Urinary bladder (tissue), 4 donors: ENCODE measurements around the gene SRGAP2C. TPM values are rescaled to one million over a fixed set of nuclear protein-coding genes. Genes with fewer than 3 reads are reported as not detected.
"Not testable (repeated sequence)": the region's sequence is repeated elsewhere in the genome, so short reads cannot be mapped to it uniquely, and the experiment has no call there.

Experiments used
- DNase-seq: peaks from one replicate; pipeline ENCODE4 v3.0.0-alpha.2; 2015; ENCODE audit errors: extremely low spot score
- H3K27ac ChIP-seq: one replicate; pipeline ENCODE4 v1.5.1; 2013; ENCODE audit warnings: low read depth, mild to moderate bottlenecking, moderate library complexity
- H3K36me3 ChIP-seq: one replicate; pipeline ENCODE4 v1.6.1; 2013; ENCODE audit warnings: mild to moderate bottlenecking, moderate library complexity; ENCODE audit not compliant: insufficient read depth
- H3K4me1 ChIP-seq: one replicate; pipeline ENCODE4 v1.6.1; 2013; ENCODE audit warnings: mild to moderate bottlenecking, moderate library complexity; ENCODE audit not compliant: insufficient read depth
- H3K4me3 ChIP-seq: one replicate; pipeline ENCODE4 v1.5.1; 2013; ENCODE audit warnings: low read depth, low read length
- WGBS: extraction: QIAGEN DNeasy Blood & Tissue Kit; methylation state at CpG from one replicate; pipeline ENCODE4 v1.1.7; 2013; 5-methylcytosine and 5-hydroxymethylcytosine counted together
- polyA plus RNA-seq: library from polyadenylated mRNA; stranded (reverse); fragments of 200-250 nt; gene quantifications from one replicate; pipeline ENCODE4 v1.2.3, GENCODE V29; 2013
- total RNA-seq: library from RNA; depleted of rRNA; stranded (reverse); fragments of >200 nt; gene quantifications from one replicate; pipeline ENCODE4 v1.2.3, GENCODE V29; 2014
- donor health status: healthy with polysubstance abuse.
- donor health status: healthy.

SRGAP2C gene
- total and polyA plus RNA-seq, 2 donors: 10.0 to 26.8 TPM

GRCh38 chr1:121260205-121260604 is 75.4 kb downstream of the SRGAP2C start:
- H3K4me3 ChIP-seq, H3K36me3 ChIP-seq, H3K27ac ChIP-seq, H3K4me1 ChIP-seq, DNase-seq: not testable (repeated sequence)
- 74% methylated on average over 2 of the region's 2 CpGs for WGBS

- H3K4me3 ChIP-seq, H3K4me1 ChIP-seq, H3K27ac ChIP-seq, DNase-seq, H3K36me3 ChIP-seq: not testable (repeated sequence)
- 85% methylated on average over 1 of the region's 2 CpGs for WGBS
These were observed 77.4 kb downstream of the SRGAP2C start for GRCh38 chr1:121262163-121262562.

- H3K27ac ChIP-seq, H3K4me1 ChIP-seq, H3K4me3 ChIP-seq, DNase-seq, H3K36me3 ChIP-seq: not testable (repeated sequence)
- WGBS: no CpG with 5 or more reads among the region's 1 CpG
These were observed 79.0 kb downstream of the SRGAP2C start for GRCh38 chr1:121263789-121264244.

GRCh38 chr1:121267072-121267471 is 82.3 kb downstream of the SRGAP2C start:
- H3K27ac ChIP-seq, DNase-seq, H3K4me3 ChIP-seq, H3K36me3 ChIP-seq, H3K4me1 ChIP-seq: not testable (repeated sequence)
- 94% methylated on average over 3 of the region's 4 CpGs for WGBS

GRCh38 chr1:121269309-121269708 is 84.5 kb downstream of the SRGAP2C start:
- DNase-seq, H3K4me3 ChIP-seq, H3K27ac ChIP-seq, H3K4me1 ChIP-seq, H3K36me3 ChIP-seq: not testable (repeated sequence)
- no CpG with 5 or more reads among the region's 1 CpG for WGBS

- no CpG with 5 or more reads among the region's 3 CpGs for WGBS
- not testable (repeated sequence) for H3K27ac ChIP-seq
These were observed 85.2 kb downstream of the SRGAP2C start for GRCh38 chr1:121269973-121270372.

GRCh38 chr1:121271143-121271715 is 86.5 kb downstream of the SRGAP2C start:
- H3K4me3 ChIP-seq, H3K36me3 ChIP-seq, H3K4me1 ChIP-seq, DNase-seq, H3K27ac ChIP-seq: not testable (repeated sequence)
- WGBS: 90% methylated on average over 2 of the region's 4 CpGs

More at GRCh38 chr1:121269973-121270372, 85.2 kb downstream of the SRGAP2C start:
- not testable (repeated sequence) for H3K4me3 ChIP-seq, H3K4me1 ChIP-seq, H3K36me3 ChIP-seq, DNase-seq

GRCh38 chr1:121275435-121275834 is 90.7 kb downstream of the SRGAP2C start:
- H3K4me3 ChIP-seq, H3K27ac ChIP-seq, H3K36me3 ChIP-seq, DNase-seq, H3K4me1 ChIP-seq: not testable (repeated sequence)
- WGBS: 78% methylated on average over 2 of the region's 2 CpGs

- H3K36me3 ChIP-seq, DNase-seq, H3K4me1 ChIP-seq, H3K4me3 ChIP-seq, H3K27ac ChIP-seq: not testable (repeated sequence)
- 100% methylated on average over 1 of the region's 3 CpGs for WGBS
These were observed 93.4 kb downstream of the SRGAP2C start for GRCh38 chr1:121278202-121278601.

GRCh38 chr1:121278777-121279547 is 94.2 kb downstream of the SRGAP2C start:
- not testable (repeated sequence) for H3K4me3 ChIP-seq, DNase-seq, H3K27ac ChIP-seq, H3K36me3 ChIP-seq, H3K4me1 ChIP-seq
- WGBS: 90% methylated on average over 3 of the region's 4 CpGs

- 33% methylated on average over 1 of the region's 4 CpGs for WGBS
- not testable (repeated sequence) for DNase-seq, H3K4me3 ChIP-seq, H3K4me1 ChIP-seq, H3K27ac ChIP-seq, H3K36me3 ChIP-seq
These were observed 94.7 kb downstream of the SRGAP2C start for GRCh38 chr1:121279548-121279898.

- not testable (repeated sequence) for DNase-seq, H3K4me1 ChIP-seq, H3K4me3 ChIP-seq, H3K36me3 ChIP-seq, H3K27ac ChIP-seq
- WGBS: 72% methylated on average over 3 of the region's 5 CpGs
These were observed 96.0 kb downstream of the SRGAP2C start for GRCh38 chr1:121280699-121281317.

GRCh38 chr1:121281480-121281879 is 96.7 kb downstream of the SRGAP2C start:
- no CpG with 5 or more reads among the region's 2 CpGs for WGBS
- H3K27ac ChIP-seq, H3K4me3 ChIP-seq, H3K36me3 ChIP-seq, H3K4me1 ChIP-seq, DNase-seq: not testable (repeated sequence)

- not testable (repeated sequence) for H3K4me1 ChIP-seq, H3K4me3 ChIP-seq, DNase-seq, H3K36me3 ChIP-seq, H3K27ac ChIP-seq
These were observed 98.9 kb downstream of the SRGAP2C start for GRCh38 chr1:121283587-121284180.
